Raji (cell line): Measurements from ENCODE around the gene LUZP1.

Experiments
- POLR2A ChIP-seq: IDR thresholded peaks from 2 replicates; pipeline ENCODE4 v1.6.1; 2011; ENCODE audit warnings: low read depth, low read length, control low read depth; ENCODE audit not compliant: insufficient read depth

LUZP1 gene

DNA sequence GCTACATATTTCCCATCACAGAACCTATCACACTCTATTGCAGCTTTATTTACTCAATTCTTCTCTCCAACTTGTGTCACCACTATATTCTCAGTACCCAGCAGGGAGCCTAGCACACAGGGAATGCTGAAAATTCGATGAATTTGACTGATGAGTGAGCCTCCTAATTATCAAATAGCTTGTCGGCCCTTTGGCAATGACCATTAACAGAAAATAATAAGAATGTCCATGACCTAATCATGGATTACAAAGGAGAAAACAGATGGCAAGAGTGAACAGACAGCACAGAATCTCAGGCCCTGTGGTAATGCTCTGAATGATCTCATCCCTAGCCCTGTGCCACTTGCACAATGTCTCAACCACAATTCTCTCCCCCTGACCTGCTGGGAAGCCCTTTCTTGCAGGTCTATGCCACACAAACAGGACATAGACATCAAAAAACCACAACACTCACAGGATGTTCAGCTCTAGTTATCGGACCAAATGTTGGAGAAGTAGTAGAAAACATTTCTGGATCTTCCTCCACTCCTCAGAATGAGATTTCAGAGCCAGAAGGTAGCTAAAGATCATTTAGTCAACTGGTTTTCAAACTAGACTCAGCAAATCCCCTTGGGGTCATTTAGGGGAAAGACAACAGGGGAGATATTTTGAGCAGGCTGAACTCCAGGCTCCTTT, 68.4 kb downstream of the LUZP1 start:
- no peak for TF ChIP-seq POLR2A

GRCh38 chr1:23099171-23099536, 69.5 kb downstream of the LUZP1 start:
- TF ChIP-seq POLR2A = no peak

- no peak for TF ChIP-seq POLR2A
Observed at GRCh38 chr1:23098463-23099170, 70.0 kb downstream of the LUZP1 start.

DNA sequence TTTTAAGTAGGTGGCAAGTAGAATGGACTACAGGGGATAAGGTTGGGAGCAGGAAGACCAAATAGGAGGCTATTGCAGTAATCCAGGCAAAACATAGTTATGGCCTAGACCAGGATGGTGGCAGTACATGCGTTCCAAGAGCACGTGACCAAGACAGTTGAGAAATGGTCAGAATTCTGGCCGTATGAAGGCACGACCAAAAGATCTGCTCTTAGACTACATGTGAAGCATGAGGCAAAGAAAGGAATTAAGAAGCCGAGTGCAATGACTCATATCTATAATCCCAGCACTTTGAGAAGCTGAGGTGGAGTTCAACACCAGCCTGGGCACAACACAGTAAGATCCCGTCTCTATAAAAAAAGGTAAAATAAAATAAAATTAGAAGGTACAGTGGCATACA, 71.3 kb downstream of the LUZP1 start:
- no peak for TF ChIP-seq POLR2A

- TF ChIP-seq POLR2A = no peak
Observed at GRCh38 chr1:23092447-23092846, 76.2 kb downstream of the LUZP1 start.

- TF ChIP-seq POLR2A = no peak
Observed at GRCh38 chr1:23091545-23091944, 77.1 kb downstream of the LUZP1 start.

DNA sequence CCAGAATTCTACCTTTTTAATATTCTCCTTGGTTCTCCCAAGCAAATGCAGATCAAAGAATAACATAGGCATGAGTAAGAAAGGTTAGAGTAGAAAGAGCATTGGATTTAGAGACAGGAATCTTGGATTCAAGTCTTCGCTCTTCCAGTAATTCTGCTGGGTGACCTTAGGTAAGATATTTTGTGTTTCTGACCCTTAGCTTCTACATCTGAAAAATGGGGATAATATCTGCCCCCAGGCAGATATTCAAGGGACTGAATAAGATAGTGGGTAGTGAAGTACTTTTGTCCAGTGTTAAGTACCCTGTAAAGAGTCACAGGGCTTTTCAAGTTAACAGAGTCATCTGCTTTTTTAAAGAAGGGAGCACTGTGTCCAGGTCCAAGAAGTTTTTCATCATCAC, 78.6 kb downstream of the LUZP1 start:
- TF ChIP-seq POLR2A = no peak

- TF ChIP-seq POLR2A = no peak
Observed at GRCh38 chr1:23088027-23088426, 80.6 kb downstream of the LUZP1 start.

DNA sequence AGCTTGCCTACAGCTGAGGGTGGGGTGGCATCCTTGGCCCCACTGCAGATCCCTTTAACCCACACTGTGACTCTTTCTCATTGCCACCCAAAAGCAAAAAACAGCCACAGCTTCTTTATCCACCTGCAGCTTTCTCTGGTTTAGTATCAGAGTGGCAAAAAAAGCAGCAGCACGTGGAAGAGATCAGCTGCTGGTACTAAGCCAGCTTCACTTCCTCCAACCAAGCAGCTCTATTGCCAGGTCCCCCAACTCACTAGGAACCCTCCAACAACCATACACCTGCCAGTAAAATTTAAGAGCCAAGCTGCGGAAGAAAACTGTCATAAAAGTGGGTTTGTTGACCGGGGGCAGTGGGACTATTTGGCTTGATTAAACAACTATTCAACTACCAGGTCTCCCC, 83.0 kb downstream of the LUZP1 start:
- no peak for TF ChIP-seq POLR2A

DNA sequence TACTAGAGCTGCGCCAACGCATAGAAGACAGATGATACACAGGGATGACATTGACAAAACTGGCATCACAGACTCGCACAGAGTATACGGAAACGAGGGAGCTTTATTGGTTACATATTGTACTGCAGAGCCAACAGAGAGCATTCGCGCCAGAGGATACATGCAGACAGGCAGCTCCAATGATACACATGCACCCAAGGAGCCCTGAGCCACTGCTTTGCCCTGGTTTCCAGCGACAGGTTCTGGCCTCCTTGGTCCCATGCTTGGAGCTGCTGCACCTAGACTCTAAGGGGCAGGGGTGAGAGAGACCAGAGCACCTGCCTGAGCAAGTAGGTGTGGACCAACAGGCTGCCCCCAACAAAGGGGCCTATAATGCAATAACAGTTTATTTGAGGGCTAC, 83.8 kb downstream of the LUZP1 start:
- no peak for TF ChIP-seq POLR2A

DNA sequence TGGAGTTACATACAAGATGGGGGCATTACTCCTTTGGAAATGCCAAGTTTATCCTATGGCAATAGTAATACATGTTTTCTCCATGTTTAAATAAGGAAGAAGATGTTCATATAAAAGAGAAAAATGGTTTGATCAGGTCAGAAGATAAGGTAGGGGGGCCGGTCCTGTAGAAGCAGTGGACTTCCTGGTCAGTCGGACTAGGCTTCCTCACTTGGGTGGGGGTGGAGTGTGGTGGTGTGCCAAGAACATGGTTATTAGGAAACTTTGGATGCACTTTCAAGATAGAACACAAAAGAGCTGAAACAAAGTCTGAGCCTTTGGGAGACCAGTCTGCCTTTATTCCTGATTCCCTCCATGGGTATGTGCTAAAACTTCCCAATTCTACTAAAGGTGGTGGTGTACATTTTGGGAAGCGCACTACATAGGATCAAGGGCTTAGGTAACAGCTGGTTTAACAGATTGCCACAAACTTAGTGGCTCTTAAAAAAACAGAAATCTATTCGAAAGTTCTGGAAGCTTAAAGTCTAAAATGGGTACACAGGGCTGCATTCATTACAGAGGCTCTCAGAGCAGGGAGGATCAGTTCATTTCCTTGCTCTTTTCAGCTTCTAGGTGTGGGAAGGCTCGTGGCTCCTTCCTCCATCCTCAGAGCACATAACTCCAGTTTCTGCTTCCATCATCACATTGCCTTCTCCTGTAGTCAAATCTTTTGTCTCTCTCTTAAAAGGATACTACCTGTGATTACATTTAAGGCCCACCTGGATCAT, 84.8 kb downstream of the LUZP1 start:
- no peak for TF ChIP-seq POLR2A

- no peak for TF ChIP-seq POLR2A
Observed at GRCh38 chr1:23081376-23081775, 87.3 kb downstream of the LUZP1 start.

GRCh38 chr1:23080885-23081284, 87.8 kb downstream of the LUZP1 start:
- no peak for TF ChIP-seq POLR2A

- no peak for TF ChIP-seq POLR2A
Observed at GRCh38 chr1:23079025-23079424, 89.6 kb downstream of the LUZP1 start.

DNA sequence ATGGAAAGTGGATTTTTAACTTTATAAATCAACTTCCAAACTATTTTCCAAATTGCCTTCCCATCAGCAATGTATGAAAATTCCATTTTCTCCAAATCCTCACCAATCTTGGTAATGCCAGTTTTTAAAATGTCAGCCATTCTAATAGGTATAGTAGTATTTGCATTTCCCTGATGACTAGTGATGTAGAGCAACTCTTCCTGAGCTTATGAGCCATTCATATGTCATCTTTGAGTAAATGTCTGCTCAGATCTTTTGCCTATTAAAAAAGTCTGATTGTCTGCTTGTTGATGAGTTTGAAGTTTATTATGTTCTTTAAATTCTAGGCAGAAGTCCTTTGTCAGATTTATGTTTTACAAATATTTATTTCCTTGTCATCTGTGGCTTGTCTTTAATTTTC, 94.6 kb downstream of the LUZP1 start:
- TF ChIP-seq POLR2A = no peak

DNA sequence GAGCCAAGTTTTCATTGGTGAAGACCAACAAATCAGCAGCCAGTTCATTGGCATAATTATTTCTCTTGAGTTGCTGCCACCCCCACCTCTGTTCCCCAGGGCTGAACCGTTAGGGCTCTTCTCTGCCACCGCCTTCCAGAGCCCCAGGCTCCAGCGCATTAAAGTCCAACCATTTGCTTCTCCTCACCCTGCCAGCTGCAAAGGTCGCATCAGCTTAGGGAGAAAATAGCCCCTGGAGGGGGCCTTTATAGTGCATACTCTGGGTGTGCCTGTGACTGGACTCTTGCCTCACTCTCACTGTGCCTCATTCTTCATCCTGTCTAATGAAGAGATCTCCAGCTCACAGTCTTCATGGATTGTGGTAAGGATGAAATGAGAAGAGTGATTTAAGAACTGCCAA, 99.0 kb downstream of the LUZP1 start:
- no peak for TF ChIP-seq POLR2A
